PC-3 (cell line): ENCODE data around the gene CRADD. TPM values are rescaled to one million over a fixed set of nuclear protein-coding genes. Genes with fewer than 3 reads are reported as not detected.

ENCODE experiments used
- ATAC-seq: fragments of 200-7000 bp; cut with Tn5 transposase; 2 replicates; pipeline ENCODE4 v1.9.1; 2020; ENCODE audit warnings: mild to moderate bottlenecking, moderate library complexity
- BruUV-seq: library from RNA; stranded (reverse); fragments of 400-500 nt; replicated peaks from 2 replicates; lab custom pipeline; 2021; lab: Mats Ljungman, UMichigan
- CTCF ChIA-PET: fragments of 300-600 bp; sonication (Branson Sonifier 250); formaldehyde crosslinking; loops from one replicate; lab custom pipeline; 2022; ENCODE audit warnings: antibody characterized with exemption; lab: Charles Lee
- POLR2A ChIA-PET: fragments of 300-600 bp; sonication (Branson Sonifier 250); formaldehyde crosslinking; loops from one replicate; lab custom pipeline; 2022; ENCODE audit warnings: antibody characterized with exemption; ENCODE audit not compliant: unreplicated experiment; lab: Charles Lee
- DNase-seq: peaks from one replicate; pipeline ENCODE4 v3.0.0-alpha.2; 2015
- H2AFZ ChIP-seq: fragments of 300-600 bp; sonication (generic); 2 replicates; pipeline ENCODE4 v1.6.0; 2016; ENCODE audit warnings: antibody characterized with exemption, low read length
- H3F3A ChIP-seq: fragments of 300-600 bp; sonication (generic); one replicate; pipeline ENCODE4 v1.6.0; 2017; ENCODE audit warnings: antibody characterized with exemption, low read length, control low read depth, mild to moderate bottlenecking; ENCODE audit not compliant: unreplicated experiment
- H3K27ac ChIP-seq: fragments of 300-600 bp; sonication (generic); 2 replicates; pipeline ENCODE4 v1.5.1; 2016; ENCODE audit warnings: mild to moderate bottlenecking, low read length
- H3K27me3 ChIP-seq: fragments of 300-600 bp; sonication (generic); 2 replicates; pipeline ENCODE4 v1.6.1; 2016; ENCODE audit warnings: low read length, mixed read lengths
- H3K36me3 ChIP-seq: fragments of 300-600 bp; sonication (generic); 2 replicates; pipeline ENCODE4 v1.6.1; 2016; ENCODE audit warnings: low read depth, mixed run types, low read length, mixed read lengths
- H3K4me1 ChIP-seq: fragments of 300-600 bp; sonication (generic); 2 replicates; pipeline ENCODE4 v1.5.1; 2016; ENCODE audit warnings: low read length; ENCODE audit not compliant: insufficient read depth
- H3K4me2 ChIP-seq: fragments of 300-600 bp; sonication (generic); 2 replicates; pipeline ENCODE4 v1.6.0; 2016; ENCODE audit warnings: low read length
- H3K4me3 ChIP-seq: fragments of 300-600 bp; sonication (generic); 2 replicates; pipeline ENCODE4 v1.5.1; 2016; ENCODE audit warnings: mild to moderate bottlenecking, low read length, mixed read lengths
- H3K79me2 ChIP-seq: fragments of 300-600 bp; sonication (generic); 2 replicates; pipeline ENCODE4 v1.6.1; 2017; ENCODE audit warnings: low read length, mixed read lengths
- H3K9ac ChIP-seq: fragments of 300-600 bp; sonication (generic); 2 replicates; pipeline ENCODE4 v1.6.0; 2016; ENCODE audit warnings: mild to moderate bottlenecking, low read length
- H3K9me2 ChIP-seq: fragments of 300-600 bp; sonication (generic); replicated peaks from 2 replicates; pipeline ENCODE4 v1.6.1; 2016; ENCODE audit warnings: mixed run types, low read length, mixed read lengths
- H3K9me3 ChIP-seq: fragments of 300-600 bp; sonication (generic); 2 replicates; pipeline ENCODE4 v1.6.1; 2016; ENCODE audit warnings: low read length, mixed read lengths
- H4K20me1 ChIP-seq: fragments of 300-600 bp; sonication (generic); 2 replicates; pipeline ENCODE4 v1.6.1; 2016; ENCODE audit warnings: low read length, mixed read lengths
- EZH2 ChIP-seq: fragments of 300-600 bp; sonication (generic); IDR thresholded peaks from one replicate; pipeline ENCODE4 v1.6.1; 2017; ENCODE audit warnings: antibody characterized with exemption, mild to moderate bottlenecking, low read length; ENCODE audit not compliant: unreplicated experiment
- EZH2phosphoT487 ChIP-seq: fragments of 300-600 bp; sonication (generic); IDR thresholded peaks from 2 replicates; pipeline ENCODE4 v1.6.1; 2018; ENCODE audit warnings: mild to moderate bottlenecking, antibody characterized with exemption, low read length, borderline replicate concordance
- intact Hi-C: fragments of 100-400 bp; cut with micrococcal nuclease; formaldehyde crosslinking; loops from 2 replicates; pipeline ENCODE4 v1.9.0; 2023
- total RNA-seq: library from RNA; depleted of rRNA; stranded (reverse); fragments of >200 nt; gene quantifications from 2 replicates; pipeline ENCODE4 v1.2.3, GENCODE V29; 2014
- TF ChIP-seq, protein P1 (sequence below): fragments of 300-600 bp; sonication (generic); conservative IDR thresholded peaks from 2 replicates; pipeline ENCODE4 v1.5.1; 2017; ENCODE audit warnings: antibody characterized with exemption, low read depth, mild to moderate bottlenecking, low read length

CRADD gene
- total RNA-seq, 1 experiment from 2014 or later: 11.4 TPM

DNA sequence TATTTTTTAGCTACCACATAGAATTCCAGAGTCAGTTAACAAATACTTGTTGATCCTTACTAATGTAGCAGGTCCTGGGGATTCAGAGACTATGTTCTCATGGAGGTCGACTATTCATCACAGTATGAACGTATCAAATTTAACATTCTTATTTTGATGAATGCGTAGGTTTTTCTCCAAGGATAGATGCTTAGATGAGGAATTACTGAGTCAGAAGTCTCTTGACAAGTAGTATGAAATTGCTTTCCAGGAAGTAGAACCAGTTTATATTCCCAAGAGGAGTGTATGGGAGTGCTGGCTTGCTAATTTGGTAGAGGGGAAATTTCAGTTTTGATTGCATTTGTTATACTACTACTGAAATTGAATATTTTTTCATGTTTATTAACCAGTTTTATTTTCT is 42.8 kb upstream of the CRADD start:
- Histone ChIP-seq H3K36me3 (no peaks in the 10 kb centered on the region; the same call in 1 of the 2 replicates), H4K20me1 (no peaks in the 10 kb centered on the region), H3F3A (no peaks in the 10 kb centered on the region), H3K4me1 (no peaks in the 10 kb centered on the region), H3K9me3 (no peaks in the 10 kb centered on the region; the same call in 1 of the 2 replicates), H2AFZ (no peak overlapping the region), H3K9ac (no peak overlapping the region), H3K4me2 (no peak overlapping the region), H3K27me3 (no peaks in the 10 kb centered on the region), H3K4me3 (no peak overlapping the region), H3K27ac (no peak overlapping the region), H3K9me2 (no peaks in the 10 kb centered on the region), H3K79me2 (no peaks in the 10 kb centered on the region)
- peak; percentile 46 for DNase-seq
- intact Hi-C loops: no loop called here
- CTCF ChIA-PET: no interaction called here
- no TSS peak for BruUV-seq
- POLR2A ChIA-PET: no interaction called here
- TF ChIP-seq EZH2phosphoT487: no peak
- no peak for TF ChIP-seq EZH2
- TF ChIP-seq, protein P1, sequence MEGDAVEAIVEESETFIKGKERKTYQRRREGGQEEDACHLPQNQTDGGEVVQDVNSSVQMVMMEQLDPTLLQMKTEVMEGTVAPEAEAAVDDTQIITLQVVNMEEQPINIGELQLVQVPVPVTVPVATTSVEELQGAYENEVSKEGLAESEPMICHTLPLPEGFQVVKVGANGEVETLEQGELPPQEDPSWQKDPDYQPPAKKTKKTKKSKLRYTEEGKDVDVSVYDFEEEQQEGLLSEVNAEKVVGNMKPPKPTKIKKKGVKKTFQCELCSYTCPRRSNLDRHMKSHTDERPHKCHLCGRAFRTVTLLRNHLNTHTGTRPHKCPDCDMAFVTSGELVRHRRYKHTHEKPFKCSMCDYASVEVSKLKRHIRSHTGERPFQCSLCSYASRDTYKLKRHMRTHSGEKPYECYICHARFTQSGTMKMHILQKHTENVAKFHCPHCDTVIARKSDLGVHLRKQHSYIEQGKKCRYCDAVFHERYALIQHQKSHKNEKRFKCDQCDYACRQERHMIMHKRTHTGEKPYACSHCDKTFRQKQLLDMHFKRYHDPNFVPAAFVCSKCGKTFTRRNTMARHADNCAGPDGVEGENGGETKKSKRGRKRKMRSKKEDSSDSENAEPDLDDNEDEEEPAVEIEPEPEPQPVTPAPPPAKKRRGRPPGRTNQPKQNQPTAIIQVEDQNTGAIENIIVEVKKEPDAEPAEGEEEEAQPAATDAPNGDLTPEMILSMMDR: no peak
- no peak for ATAC-seq

DNA sequence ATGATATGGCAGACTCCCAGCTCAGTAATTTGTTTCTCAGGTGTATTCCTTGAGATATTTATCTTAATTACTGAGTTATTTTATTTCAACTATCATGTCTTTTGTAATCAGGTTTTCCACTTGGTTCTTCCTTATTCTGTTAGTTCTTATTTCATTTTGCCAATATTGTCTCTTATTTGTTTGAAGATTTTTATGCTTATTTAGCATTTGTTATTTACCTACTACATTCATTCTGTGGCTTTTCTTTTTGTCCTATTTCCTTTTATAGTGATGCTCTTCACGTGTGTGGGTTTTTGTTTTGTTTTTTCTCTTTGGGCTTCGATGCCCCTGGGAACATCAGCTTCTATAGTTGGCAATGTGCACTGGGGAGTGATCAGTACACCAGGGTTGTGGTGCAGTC is 40.5 kb upstream of the CRADD start:
- ChIA-PET POLR2A (no interaction called here), CTCF (no interaction called here)
- Histone ChIP-seq H3K4me2 (no peak overlapping the region), H3K36me3 (no peaks in the 10 kb centered on the region; the same call in 1 of the 2 replicates), H3K4me3 (no peak overlapping the region), H3K27me3 (no peaks in the 10 kb centered on the region), H3K9ac (no peak overlapping the region), H3K4me1 (no peaks in the 10 kb centered on the region), H3K79me2 (no peaks in the 10 kb centered on the region), H4K20me1 (no peaks in the 10 kb centered on the region), H3K9me3 (no peaks in the 10 kb centered on the region; the same call in 1 of the 2 replicates), H3K9me2 (no peaks in the 10 kb centered on the region), H2AFZ (no peak overlapping the region), H3K27ac (no peak overlapping the region), H3F3A (no peaks in the 10 kb centered on the region)
- TF ChIP-seq EZH2 (no peak), EZH2phosphoT487 (no peak)
- TF ChIP-seq, protein P1: no peak
- no TSS peak for BruUV-seq
- intact Hi-C loops: no loop called here
- no peak for DNase-seq
- ATAC-seq: no peak

DNA sequence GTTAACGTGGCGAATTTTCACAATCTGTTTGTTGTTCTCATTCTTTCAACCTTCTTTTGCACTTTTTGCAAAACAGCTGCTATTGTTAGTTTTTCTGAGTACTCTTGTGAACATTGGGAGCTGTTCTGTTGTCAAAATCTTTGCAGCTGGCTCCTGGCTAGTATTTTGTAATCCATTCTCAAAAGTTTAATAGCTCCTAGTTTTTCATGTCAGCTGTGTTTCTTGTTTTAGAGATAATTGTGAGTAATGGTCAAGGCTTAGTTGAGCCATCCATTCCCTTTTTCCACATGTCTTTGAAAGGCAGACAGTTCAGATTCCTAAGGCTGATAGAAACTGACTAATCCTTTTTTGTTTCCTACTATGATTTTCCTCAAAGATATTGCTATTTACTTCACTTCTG is 39.1 kb upstream of the CRADD start:
- no TSS peak for BruUV-seq
- H3K9me2 ChIP-seq: no peaks in the 10 kb centered on the region
- H3K36me3 ChIP-seq: no peaks in the 10 kb centered on the region
- ChIA-PET CTCF (no interaction called here), POLR2A (no interaction called here)
- no peaks in the 10 kb centered on the region for H3K4me1 ChIP-seq
- no peaks in the 10 kb centered on the region for H3F3A ChIP-seq
- no peaks in the 10 kb centered on the region for H3K79me2 ChIP-seq
- H4K20me1 ChIP-seq: no peaks in the 10 kb centered on the region
- no peak overlapping the region for H3K4me2 ChIP-seq
- no peak for ATAC-seq
- intact Hi-C loops: no loop called here
- no peaks in the 10 kb centered on the region for H3K27me3 ChIP-seq
- H3K9ac ChIP-seq: no peak overlapping the region
- no peak overlapping the region for H3K27ac ChIP-seq
- no peak for DNase-seq
- no peaks in the 10 kb centered on the region for H3K9me3 ChIP-seq
- H3K4me3 ChIP-seq: no peak overlapping the region
- no peak overlapping the region for H2AFZ ChIP-seq
- no peak for TF ChIP-seq EZH2
- TF ChIP-seq, protein P1: no peak
- no peak for TF ChIP-seq EZH2phosphoT487
